Adrenal gland (tissue), 5 donors: ENCODE results near the gene MAP4K3.

Source experiments
- CTCF ChIP-seq, 6 experiments: fragments of 450-650 bp in 4 of 6; fragments of 200-600 bp in 2 of 6; sonication (generic) in 1 of 6; IDR thresholded peaks; 1 replicate in 5 of 6; 2 replicates in 1 of 6; pipeline versions ENCODE4 v1.5.1 to v1.8.0; 2016 to 2021; ENCODE audit warnings: antibody characterized with exemption in 6 of 6, mild to moderate bottlenecking in 2 of 6, moderate library complexity in 1 of 6
- POLR2A ChIP-seq, 2 donors: fragments of 450-650 bp; IDR thresholded peaks; one replicate each; pipeline ENCODE4 v1.6.1; 2017; ENCODE audit warnings: antibody characterized with exemption in 2 of 2, mild to moderate bottlenecking in 2 of 2, moderate library complexity in 1 of 2
- donor health status: DM: no; HTN: no; CAD: no.

GRCh38 chr2:39476524-39476923 lies 39.4 kb upstream of the MAP4K3 start:
- no peak for TF ChIP-seq CTCF (IDR thresholded peaks at IDR 0.05)
- no peak for TF ChIP-seq POLR2A (IDR thresholded peaks at IDR 0.05)
